ENCODE results near the gene ZBTB1.
A peak's percentile ranks its signal among the peaks of the same experiment; 100 is the strongest.
"Not testable (repeated sequence)": the region's sequence is repeated elsewhere in the genome, so short reads cannot be mapped to it uniquely, and the experiment has no call there.

Gene ZBTB1

GRCh38 chr14:64500088-64500487 lies 4.5 kb upstream of the ZBTB1 start:
- DNase-seq: no peak

- peak in 1 of 2 donors; percentile 32 for DNase-seq
These were observed 3.0 kb upstream of the ZBTB1 start for GRCh38 chr14:64501411-64502171.

- DNase-seq: no peak
These were observed 2.1 kb upstream of the ZBTB1 start for GRCh38 chr14:64502456-64502855.

- DNase-seq: no peak
These were observed 1.6 kb upstream of the ZBTB1 start for GRCh38 chr14:64502887-64503433.

- DNase-seq: peak; percentile 93 to 96
These were observed 898 bp upstream of the ZBTB1 start, which contains the start of gene ZBTB25 for GRCh38 chr14:64503434-64504309. ZBTB25 (minus strand) TSS chr14:64503838; CDS start chr14:64490533, 13,305 bp downstream.

- DNase-seq: peak; percentile 86 to 88
These were observed 576 bp downstream of the ZBTB1 start for GRCh38 chr14:64504897-64505794.

GRCh38 chr14:64506721-64507120 lies 2.2 kb downstream of the ZBTB1 start:
- peak in 1 of 2 donors; percentile 56 for DNase-seq

- DNase-seq: no peak
These were observed 3.0 kb downstream of the ZBTB1 start for GRCh38 chr14:64507376-64508156.

- DNase-seq: no peak
These were observed 3.7 kb downstream of the ZBTB1 start for GRCh38 chr14:64508215-64508776.

- no peak for DNase-seq
These were observed 4.5 kb downstream of the ZBTB1 start for GRCh38 chr14:64509036-64509435.

GRCh38 chr14:64510825-64511671 lies 6.5 kb downstream of the ZBTB1 start:
- peak; percentile 67 to 90 for DNase-seq

- no peak for DNase-seq
These were observed 8.7 kb downstream of the ZBTB1 start for GRCh38 chr14:64513271-64513670.

- no peak for DNase-seq
These were observed 10.5 kb downstream of the ZBTB1 start for GRCh38 chr14:64515053-64515452.

- no peak for DNase-seq
These were observed 12.4 kb downstream of the ZBTB1 start for GRCh38 chr14:64516969-64517368.

GRCh38 chr14:64517667-64518066 lies 13.1 kb downstream of the ZBTB1 start:
- DNase-seq: not testable (repeated sequence)

- DNase-seq: no peak
These were observed 13.7 kb downstream of the ZBTB1 start for GRCh38 chr14:64518229-64518628.

- DNase-seq: no peak
These were observed 16.1 kb downstream of the ZBTB1 start for GRCh38 chr14:64520699-64521098.

GRCh38 chr14:64522591-64523355 lies 18.2 kb downstream of the ZBTB1 start:
- DNase-seq: no peak

- no peak for DNase-seq
These were observed 20.8 kb downstream of the ZBTB1 start for GRCh38 chr14:64525354-64525753.

Measured in inflammatory macrophage treated with lipopolysaccharide for 1 hour (primary cell).